HG03159 (cell line): ENCODE results near the gene PTPN6.

Experiments used
- ATAC-seq: cut with Tn5 transposase; IDR thresholded peaks from one replicate; pipeline ENCODE4 v1.9.1; 2021; ENCODE audit warnings: mild to moderate bottlenecking, moderate library complexity; ENCODE audit not compliant: unreplicated experiment

PTPN6 gene

DNA sequence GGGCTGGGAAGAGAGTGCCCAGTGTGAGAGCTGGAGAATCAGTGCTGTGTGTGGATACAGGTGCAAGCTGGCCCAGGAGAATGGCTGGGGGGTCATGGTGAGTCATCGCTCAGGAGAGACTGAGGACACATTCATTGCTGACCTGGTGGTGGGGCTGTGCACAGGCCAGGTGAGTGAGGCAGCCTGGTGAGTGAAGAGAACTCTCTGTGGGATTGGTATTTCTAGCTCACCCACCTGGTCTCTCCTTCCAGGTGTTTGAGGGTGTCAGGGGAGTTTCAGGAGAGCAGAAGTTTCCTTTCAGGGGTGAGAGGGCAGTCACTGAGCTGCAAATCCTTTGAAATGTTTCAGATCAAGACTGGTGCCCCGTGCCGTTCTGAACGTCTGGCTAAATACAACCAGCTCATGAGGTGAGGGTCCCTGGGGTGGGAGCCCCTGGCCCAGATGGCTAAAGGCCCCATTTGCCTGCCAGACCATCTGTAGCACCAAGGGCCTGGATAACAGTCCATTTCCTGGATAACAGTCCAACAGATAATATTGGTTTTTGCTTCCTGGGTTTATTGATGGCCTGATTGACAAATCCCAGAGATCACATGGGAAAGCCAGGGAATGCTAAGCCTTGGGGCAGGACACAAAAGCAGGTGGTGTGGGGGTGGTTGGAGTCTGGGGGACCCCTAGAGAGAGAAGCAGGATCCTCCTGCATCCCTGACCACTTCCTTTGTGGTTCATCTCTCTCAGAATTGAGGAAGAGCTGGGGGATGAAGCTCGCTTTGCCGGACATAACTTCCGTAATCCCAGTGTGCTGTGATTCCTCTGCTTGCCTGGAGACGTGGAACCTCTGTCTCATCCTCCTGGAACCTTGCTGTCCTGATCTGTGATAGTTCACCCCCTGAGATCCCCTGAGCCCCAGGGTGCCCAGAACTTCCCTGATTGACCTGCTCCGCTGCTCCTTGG is 28.9 kb upstream of the PTPN6 start:
- ATAC-seq = no peak

DNA sequence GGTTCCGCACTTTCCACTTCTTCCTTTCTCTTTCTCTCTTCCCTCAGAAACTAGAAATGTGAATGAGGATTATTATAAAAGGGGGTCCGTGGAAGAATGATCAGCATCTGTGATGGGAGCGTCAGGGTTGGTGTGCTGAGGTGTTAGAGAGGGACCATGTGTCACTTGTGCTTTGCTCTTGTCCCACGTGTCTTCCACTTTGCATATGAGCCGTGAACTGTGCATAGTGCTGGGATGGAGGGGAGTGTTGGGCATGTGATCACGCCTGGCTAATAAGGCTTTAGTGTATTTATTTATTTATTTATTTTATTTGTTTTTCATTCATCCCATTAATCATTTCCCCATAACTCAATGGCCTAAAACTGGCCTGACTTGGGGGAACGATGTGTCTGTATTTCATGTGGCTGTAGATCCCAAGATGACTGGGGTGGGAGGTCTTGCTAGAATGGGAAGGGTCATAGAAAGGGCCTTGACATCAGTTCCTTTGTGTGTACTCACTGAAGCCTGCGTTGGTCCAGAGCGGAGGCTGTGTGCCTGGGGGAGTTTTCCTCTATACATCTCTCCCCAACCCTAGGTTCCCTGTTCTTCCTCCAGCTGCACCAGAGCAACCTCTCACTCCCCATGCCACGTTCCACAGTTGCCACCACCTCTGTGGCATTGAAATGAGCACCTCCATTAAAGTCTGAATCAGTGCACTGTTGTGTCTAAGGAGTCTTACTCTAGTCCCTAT is 28.0 kb upstream of the PTPN6 start:
- ATAC-seq = no peak

DNA sequence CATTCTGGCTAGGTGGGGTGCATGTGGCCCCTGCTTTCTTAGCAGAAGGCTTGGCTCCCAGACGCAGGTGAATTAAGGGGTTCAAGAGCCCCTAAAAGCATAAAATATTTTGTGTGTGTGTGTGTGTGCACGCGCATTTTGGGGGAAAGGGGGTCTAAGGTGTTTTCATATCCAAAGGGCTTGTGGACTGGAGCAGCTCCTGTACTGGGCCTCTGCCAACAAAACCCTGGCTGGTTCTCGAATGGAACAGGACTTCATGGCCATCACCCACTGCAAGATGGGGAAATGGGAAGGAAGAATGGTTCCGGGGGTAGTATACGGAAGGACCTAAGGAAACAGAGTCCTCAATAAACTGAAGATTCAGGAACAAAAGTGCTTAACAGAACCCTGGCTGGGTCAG is 27.3 kb upstream of the PTPN6 start:
- no peak for ATAC-seq

DNA sequence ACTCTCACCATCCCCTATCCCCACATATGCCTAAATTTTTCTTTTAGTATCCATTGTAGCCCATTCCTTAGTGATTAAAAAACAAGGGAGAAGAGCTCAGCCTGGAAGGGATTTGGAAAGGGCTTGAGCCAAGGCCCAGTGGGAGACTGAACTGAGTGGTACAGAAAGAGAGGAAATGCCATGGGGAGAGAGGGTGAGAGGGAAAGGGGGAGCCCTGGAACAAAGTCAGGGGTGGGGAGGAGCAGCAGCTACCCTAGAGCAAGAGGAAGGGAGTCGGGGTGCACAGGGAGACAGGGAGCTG is 26.0 kb upstream of the PTPN6 start:
- no peak for ATAC-seq

DNA sequence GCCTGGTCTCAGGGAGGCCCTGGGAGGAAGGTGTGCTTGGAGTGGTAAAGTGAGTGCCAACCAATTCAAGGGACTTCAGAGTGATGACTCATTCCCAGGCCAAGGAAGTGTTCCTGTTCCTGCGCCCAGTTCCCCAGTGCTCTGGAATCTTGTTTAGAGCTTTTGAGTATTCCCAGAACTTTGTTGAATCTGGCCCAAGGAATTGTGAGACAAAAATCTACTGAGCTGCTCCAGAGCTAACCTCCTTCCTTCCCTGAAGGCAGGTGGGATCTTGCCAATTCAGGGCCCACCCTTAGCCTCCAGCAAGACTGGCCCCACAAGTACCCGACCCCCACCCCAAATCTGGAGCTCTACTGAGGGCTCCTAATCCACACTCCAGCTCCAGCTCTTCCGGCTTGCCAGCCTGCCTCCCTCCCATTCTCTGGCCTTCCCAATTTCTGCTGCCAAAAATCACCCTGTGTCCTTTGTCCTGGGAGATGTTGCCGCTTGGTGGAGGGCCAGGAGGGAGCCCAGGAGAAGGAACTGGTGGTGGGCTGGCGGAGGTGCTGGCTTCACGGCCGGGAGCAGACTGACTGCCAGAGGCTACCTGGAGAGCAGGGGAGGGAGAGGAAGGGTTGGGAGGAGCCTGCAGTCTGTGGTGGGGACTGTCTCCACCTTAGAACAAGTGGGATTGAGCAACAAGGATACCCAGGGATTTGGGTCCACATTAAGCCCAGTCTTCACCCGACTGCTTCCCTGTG is 25.4 kb upstream of the PTPN6 start:
- no peak for ATAC-seq

DNA sequence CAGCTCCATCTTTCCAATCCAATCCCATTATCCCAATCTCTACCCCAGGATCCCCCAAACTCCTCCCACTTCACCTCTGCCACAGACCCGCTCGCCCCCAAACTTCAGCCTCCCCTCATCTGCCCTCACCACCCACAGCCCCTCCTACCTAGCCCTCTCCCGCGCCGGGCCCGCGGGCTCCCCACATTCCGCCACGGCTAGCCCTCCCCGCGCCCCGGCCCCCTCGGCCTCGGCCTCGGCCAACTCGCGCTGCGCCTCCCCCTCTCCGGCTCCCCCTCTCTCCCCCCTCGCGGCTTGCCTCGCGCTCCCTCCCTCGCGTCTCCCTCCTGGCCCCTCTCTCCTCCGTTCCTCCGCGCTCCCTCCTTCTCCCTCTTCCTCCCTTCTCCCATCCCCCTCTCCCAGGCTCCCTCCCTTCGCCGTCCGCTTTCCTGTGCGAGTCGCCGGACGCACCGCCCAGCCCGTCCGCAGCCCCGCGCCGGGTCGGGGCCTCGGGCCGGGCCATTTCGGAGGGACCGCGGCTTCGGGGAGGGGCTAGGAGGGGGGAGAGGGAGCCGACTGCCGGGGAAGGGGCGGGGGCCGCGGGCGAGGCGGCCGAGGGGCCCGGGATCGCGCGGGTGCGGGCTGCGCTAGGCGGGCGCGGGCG is 23.7 kb upstream of the PTPN6 start, which contains the start of gene ATN1:
Gene ATN1 (plus strand): TSS at position 581 of the 643 bp plus-strand sequence. CDS start 6,043 bp downstream, outside the sequence.
- ATAC-seq = no peak

DNA sequence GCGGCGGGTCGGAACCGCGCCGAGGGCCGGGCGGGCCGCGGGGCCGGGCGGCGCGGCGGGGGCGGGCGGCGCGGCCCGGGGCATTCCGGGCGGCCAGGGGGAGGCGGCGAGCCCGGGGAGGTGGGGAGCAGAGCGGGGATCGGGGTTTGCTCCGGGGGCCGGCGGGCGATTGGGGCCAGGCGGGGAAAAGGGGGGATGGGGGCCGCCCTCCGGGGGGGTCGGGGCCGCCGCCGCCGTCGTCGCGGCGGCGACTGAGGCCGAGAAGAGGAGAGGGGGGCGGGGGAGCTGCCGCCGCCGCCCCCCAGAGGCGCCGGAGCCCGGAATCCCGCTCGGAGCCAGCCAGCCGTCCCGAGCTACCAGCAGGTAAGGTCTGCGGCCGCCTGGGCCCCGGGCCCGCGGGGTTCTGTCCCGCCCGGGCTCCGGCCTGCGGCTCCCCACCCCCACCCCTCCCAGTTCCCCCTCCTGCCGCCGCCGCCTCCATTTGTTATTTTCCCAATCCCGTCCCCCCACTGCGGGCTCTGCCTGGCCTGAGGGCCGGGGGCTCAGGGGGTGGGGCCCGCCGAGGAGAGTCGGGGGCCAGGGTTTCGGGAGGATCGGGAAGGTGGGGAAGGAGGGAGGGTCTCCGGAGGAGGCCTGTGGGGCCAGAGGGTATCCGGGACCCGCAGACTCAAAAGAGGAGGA is 23.0 kb upstream of the PTPN6 start:
- ATAC-seq = no peak

DNA sequence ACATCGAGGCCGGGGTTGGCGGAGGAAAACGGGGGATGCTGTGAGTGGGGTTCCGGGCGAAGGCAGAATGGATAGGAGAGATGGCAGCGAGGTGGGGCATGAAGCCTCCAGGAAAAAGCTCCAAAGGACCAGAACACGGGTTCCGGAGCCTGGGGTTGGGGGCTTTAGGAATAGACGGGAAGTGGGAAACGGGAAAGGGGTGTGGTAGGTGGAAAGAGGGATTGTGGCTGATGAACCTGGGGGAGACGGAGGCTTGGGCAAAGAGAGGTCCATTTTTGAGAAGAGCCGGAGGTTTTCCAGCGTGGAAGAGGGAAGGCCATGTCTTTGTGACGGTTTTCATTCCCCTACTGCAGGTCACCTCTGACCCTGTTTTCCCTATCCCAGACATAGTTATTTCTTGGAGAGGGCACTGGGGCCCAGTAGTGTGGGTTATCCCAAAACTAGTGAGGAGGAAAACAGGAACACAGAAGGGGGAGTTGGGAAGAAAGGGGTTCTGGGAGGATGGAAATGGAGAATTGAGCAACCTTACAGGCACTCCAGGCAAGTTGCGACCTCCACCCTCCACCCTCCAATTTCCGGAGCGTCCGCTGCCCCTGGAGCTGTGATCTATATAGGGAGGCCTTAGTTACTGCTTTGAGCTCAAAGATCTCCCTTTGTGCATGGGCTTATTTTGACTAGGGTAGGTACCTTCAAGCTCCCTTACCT is 22.3 kb upstream of the PTPN6 start:
- no peak for ATAC-seq

DNA sequence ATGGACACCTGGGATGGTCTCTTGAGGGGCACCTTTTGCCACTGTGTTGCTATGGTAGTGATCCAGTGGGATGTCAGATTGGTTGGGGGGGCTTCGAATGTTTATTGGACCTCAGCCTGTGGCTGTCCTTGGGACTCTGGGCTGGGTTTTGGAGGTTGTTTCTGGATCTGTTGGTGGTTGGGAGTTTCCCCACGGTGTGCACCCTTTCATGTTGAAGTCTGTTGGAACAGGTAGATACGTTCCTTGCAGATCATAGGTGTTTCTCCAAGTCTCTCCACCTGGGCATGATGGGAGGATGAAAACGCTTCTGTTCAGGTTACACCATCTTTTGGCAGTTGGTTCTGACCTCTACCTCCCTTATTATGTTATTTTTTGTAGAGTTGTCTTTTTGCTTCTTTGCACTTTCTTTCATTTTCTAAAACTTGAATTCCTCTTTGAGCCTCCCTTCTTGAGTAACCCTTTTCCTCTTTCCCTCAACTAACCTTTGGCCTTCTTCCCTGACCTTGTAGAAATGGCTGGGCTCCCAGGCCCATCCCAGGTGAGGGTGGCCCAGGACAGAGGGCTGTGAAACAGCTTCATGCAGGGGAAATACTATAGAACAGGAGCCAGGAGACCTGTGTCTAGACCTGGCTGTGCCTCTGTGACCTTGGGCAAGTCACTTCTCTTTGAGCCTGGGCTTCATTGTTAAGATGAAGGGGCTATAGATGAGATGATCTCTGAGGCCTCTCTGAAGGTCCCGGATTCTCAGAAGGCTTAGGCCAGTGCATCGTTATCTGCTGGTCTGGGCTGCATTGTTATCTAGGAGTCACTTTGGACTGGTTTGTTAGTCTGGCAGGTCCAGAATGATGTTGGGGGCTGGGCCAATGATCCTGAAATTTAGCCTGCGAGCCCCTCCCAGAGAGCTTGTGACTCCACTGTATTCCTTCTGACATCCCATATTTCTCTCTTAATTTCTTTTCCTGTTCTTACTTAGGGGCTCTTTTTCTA is 21.4 kb upstream of the PTPN6 start:
- ATAC-seq = no peak

DNA sequence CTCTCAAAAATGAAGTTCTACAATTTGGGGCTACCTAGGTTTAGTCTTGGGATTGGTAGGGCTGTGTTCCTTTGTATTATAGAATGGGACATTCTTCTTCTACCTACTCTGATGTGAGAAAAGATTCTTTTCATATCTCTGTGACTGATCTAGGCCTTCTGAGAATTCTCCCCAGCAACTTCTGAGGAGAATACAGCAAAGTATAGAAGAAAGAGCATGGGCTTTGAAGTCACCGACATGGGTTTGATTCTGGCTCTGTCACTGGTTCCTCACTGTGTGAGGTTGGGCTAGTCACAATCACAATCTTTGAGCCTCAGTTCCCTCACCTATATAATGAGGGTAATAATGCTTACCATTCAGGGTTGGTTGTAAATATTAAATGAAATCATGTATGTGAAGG is 18.4 kb upstream of the PTPN6 start:
- no peak for ATAC-seq

DNA sequence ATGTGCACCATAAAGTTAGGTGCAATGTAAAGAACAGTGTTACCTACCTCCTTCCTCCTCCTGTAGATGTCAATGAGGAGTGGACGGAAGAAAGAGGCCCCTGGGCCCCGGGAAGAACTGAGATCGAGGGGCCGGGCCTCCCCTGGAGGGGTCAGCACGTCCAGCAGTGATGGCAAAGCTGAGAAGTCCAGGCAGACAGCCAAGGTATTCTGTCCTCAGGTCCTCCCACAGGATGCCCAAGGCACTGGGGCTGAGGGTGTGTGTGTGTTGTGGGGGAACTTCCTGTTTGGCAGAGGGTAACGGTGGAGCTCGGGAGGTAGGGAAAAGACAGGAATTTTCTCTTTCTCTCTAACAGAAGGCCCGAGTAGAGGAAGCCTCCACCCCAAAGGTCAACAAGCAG is 17.0 kb upstream of the PTPN6 start:
- no peak for ATAC-seq

DNA sequence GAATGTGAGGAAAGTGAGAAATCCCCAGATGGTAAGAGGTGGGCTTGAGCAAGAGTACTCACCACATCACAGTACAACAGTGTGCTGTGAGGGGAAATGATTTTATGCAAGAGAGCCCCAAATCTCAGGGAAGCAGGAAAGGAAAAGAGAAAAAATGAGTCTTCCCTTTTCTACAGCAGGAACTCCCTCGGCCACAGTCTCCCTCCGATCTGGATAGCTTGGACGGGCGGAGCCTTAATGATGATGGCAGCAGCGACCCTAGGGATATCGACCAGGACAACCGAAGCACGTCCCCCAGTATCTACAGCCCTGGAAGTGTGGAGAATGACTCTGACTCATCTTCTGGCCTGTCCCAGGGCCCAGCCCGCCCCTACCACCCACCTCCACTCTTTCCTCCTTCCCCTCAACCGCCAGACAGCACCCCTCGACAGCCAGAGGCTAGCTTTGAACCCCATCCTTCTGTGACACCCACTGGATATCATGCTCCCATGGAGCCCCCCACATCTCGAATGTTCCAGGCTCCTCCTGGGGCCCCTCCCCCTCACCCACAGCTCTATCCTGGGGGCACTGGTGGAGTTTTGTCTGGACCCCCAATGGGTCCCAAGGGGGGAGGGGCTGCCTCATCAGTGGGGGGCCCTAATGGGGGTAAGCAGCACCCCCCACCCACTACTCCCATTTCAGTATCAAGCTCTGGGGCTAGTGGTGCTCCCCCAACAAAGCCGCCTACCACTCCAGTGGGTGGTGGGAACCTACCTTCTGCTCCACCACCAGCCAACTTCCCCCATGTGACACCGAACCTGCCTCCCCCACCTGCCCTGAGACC is 15.6 kb upstream of the PTPN6 start:
- no peak for ATAC-seq

DNA sequence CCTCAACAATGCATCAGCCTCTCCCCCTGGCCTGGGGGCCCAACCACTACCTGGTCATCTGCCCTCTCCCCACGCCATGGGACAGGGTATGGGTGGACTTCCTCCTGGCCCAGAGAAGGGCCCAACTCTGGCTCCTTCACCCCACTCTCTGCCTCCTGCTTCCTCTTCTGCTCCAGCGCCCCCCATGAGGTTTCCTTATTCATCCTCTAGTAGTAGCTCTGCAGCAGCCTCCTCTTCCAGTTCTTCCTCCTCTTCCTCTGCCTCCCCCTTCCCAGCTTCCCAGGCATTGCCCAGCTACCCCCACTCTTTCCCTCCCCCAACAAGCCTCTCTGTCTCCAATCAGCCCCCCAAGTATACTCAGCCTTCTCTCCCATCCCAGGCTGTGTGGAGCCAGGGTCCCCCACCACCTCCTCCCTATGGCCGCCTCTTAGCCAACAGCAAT is 14.9 kb upstream of the PTPN6 start:
- ATAC-seq = no peak

DNA sequence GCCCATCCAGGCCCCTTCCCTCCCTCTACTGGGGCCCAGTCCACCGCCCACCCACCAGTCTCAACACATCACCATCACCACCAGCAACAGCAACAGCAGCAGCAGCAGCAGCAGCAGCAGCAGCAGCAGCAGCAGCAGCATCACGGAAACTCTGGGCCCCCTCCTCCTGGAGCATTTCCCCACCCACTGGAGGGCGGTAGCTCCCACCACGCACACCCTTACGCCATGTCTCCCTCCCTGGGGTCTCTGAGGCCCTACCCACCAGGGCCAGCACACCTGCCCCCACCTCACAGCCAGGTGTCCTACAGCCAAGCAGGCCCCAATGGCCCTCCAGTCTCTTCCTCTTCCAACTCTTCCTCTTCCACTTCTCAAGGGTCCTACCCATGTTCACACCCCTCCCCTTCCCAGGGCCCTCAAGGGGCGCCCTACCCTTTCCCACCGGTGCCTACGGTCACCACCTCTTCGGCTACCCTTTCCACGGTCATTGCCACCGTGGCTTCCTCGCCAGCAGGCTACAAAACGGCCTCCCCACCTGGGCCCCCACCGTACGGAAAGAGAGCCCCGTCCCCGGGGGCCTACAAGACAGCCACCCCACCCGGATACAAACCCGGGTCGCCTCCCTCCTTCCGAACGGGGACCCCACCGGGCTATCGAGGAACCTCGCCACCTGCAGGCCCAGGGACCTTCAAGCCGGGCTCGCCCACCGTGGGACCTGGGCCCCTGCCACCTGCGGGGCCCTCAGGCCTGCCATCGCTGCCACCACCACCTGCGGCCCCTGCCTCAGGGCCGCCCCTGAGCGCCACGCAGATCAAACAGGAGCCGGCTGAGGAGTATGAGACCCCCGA is 14.3 kb upstream of the PTPN6 start:
- peak; percentile 6 for ATAC-seq

DNA sequence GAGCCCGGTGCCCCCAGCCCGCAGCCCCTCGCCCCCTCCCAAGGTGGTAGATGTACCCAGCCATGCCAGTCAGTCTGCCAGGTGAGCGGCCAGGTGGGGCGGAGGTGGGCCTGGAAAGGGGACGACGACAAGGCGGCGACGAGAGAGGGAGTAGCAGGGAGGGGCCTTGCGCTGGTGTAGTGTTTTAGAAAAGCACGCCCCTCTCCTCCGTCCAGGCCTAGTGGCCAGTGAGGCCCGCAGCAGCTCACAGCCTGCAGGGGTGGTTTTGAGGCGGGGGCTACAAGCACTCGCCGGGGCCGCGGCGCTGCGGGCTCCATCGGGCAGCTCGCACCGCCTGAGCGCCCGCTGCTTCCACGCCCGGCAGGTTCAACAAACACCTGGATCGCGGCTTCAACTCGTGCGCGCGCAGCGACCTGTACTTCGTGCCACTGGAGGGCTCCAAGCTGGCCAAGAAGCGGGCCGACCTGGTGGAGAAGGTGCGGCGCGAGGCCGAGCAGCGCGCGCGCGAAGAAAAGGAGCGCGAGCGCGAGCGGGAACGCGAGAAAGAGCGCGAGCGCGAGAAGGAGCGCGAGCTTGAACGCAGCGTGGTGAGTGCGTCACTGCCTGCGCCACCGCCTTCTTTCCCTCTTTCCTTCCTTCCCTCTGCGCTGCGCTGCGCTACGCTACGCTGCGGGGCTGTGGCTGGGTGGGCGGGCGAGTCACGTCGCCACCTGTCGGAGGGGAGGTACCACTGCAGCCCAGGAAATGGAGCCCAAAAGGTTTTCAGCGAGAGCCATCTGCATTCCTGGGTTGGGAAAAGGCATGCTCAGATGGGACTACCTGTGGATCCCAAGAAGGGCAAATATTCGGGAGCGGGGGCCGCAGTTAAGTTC is 13.4 kb upstream of the PTPN6 start:
- ATAC-seq = peak; percentile 76
